IMR-90 (cell line): ENCODE measurements around the gene OR1A1. TPM values are rescaled to one million over a fixed set of nuclear protein-coding genes. Genes with fewer than 3 reads are reported as not detected.

Experiments
- ATAC-seq: fragments of 200-7000 bp; cut with Tn5 transposase; 2 replicates; pipeline ENCODE4 v1.9.1; 2020; ENCODE audit warnings: low read depth, mild to moderate bottlenecking, moderate library complexity
- BruUV-seq: library from RNA; stranded (reverse); fragments of 400-500 nt; replicated peaks from 2 replicates; lab custom pipeline; 2021; lab: Mats Ljungman, UMichigan
- CTCF ChIA-PET: fragments of 300-600 bp; formaldehyde crosslinking; extraction: SDS; loops from one replicate; lab custom pipeline; 2021; ENCODE audit warnings: antibody characterized with exemption; lab: Yijun Ruan, JAX
- POLR2A ChIA-PET: fragments of 300-600 bp; sonication (Branson Sonifier 250); formaldehyde crosslinking; loops from one replicate; lab custom pipeline; 2022; ENCODE audit warnings: antibody characterized with exemption; ENCODE audit not compliant: unreplicated experiment; lab: Charles Lee
- DNase-seq: peaks from one replicate; pipeline ENCODE4 v3.0.0; 2013
- H2AFZ ChIP-seq: replicated peaks from 2 replicates; pipeline ENCODE3; 2013; ENCODE audit warnings: low read length, mild to moderate bottlenecking; ENCODE audit not compliant: poor library complexity
- H2AK5ac ChIP-seq: 2 replicates; pipeline ENCODE4 v1.6.1; 2013; ENCODE audit warnings: low read depth, low read length, inconsistent platforms
- H2AK9ac ChIP-seq: replicated peaks from 2 replicates; pipeline ENCODE3; 2013; ENCODE audit warnings: mild to moderate bottlenecking, low read depth, low read length, moderate library complexity; ENCODE audit not compliant: poor library complexity
- H2BK120ac ChIP-seq: 2 replicates; pipeline ENCODE4 v1.6.1; 2013; ENCODE audit warnings: low read depth, low read length, inconsistent platforms
- H2BK15ac ChIP-seq: 3 replicates; pipeline ENCODE4 v1.6.1; 2013; ENCODE audit warnings: low read depth, low read length, inconsistent platforms
- H2BK20ac ChIP-seq: 2 replicates; pipeline ENCODE4 v1.6.1; 2013; ENCODE audit warnings: low read depth, mild to moderate bottlenecking, inconsistent platforms, low read length, moderate library complexity
- H2BK5ac ChIP-seq: 2 replicates; pipeline ENCODE4 v1.6.1; 2013; ENCODE audit warnings: mild to moderate bottlenecking, low read depth, low read length, inconsistent platforms; ENCODE audit not compliant: poor library complexity, severe bottlenecking
- H3K14ac ChIP-seq: replicated peaks from 2 replicates; pipeline ENCODE4 v1.6.1; 2013; ENCODE audit warnings: low read depth, low read length, inconsistent platforms
- H3K18ac ChIP-seq: 2 replicates; pipeline ENCODE4 v1.6.1; 2013; ENCODE audit warnings: low read depth, low read length, control low read depth
- H3K23ac ChIP-seq: 2 replicates; pipeline ENCODE4 v1.6.1; 2013; ENCODE audit warnings: low read depth, low read length, inconsistent platforms
- H3K27ac ChIP-seq: 2 replicates; pipeline ENCODE4 v1.5.1; 2013; ENCODE audit warnings: mild to moderate bottlenecking, control low read depth, low read length; ENCODE audit not compliant: insufficient read depth
- H3K27me3 ChIP-seq: 2 replicates; pipeline ENCODE4 v1.6.1; 2013; ENCODE audit warnings: low read length; ENCODE audit not compliant: control insufficient read depth, insufficient read depth
- H3K36me3 ChIP-seq: 2 replicates; pipeline ENCODE4 v1.6.1; 2013; ENCODE audit warnings: low read length, mixed read lengths; ENCODE audit not compliant: control insufficient read depth, insufficient read depth
- H3K4ac ChIP-seq: 2 replicates; pipeline ENCODE4 v1.6.1; 2013; ENCODE audit warnings: low read depth, low read length, inconsistent platforms
- H3K4me1 ChIP-seq: 2 replicates; pipeline ENCODE4 v1.6.1; 2013; ENCODE audit warnings: low read length, mixed read lengths; ENCODE audit not compliant: control insufficient read depth, insufficient read depth
- H3K4me2 ChIP-seq: 2 replicates; pipeline ENCODE4 v1.6.1; 2013; ENCODE audit warnings: low read depth, mild to moderate bottlenecking, control low read depth, low read length, moderate library complexity
- H3K4me3 ChIP-seq: 2 replicates; pipeline ENCODE4 v1.5.1; 2013; ENCODE audit warnings: low read depth, mild to moderate bottlenecking, control low read depth, low read length, moderate library complexity; ENCODE audit not compliant: insufficient read depth
- H3K56ac ChIP-seq: 2 replicates; pipeline ENCODE4 v1.6.1; 2013; ENCODE audit warnings: low read length, inconsistent platforms; ENCODE audit not compliant: insufficient read depth; ENCODE audit errors: extremely low read depth
- H3K79me1 ChIP-seq, 2 experiments: 2 replicates each; pipeline ENCODE4 v1.6.1; 2013; ENCODE audit warnings: low read length in 2 of 2, inconsistent platforms in 1 of 2, low read depth in 1 of 2
- H3K9ac ChIP-seq: 2 replicates; pipeline ENCODE4 v1.6.1; 2013; ENCODE audit warnings: low read depth, low read length, control low read depth
- H3K9me1 ChIP-seq: 2 replicates; pipeline ENCODE4 v1.6.1; 2013; ENCODE audit warnings: low read length, inconsistent platforms; ENCODE audit not compliant: insufficient read depth
- H3K9me3 ChIP-seq: 2 replicates; pipeline ENCODE4 v1.6.1; 2013; ENCODE audit warnings: low read length; ENCODE audit not compliant: control insufficient read depth, insufficient read depth
- H4K20me1 ChIP-seq: 2 replicates; pipeline ENCODE4 v1.6.1; 2013; ENCODE audit warnings: low read length, inconsistent platforms; ENCODE audit not compliant: insufficient read depth
- H4K5ac ChIP-seq: 2 replicates; pipeline ENCODE4 v1.6.1; 2013; ENCODE audit warnings: mild to moderate bottlenecking, low read depth, low read length, control low read depth
- H4K8ac ChIP-seq, 2 experiments: 2 replicates each; pipeline ENCODE4 v1.6.1; 2013; ENCODE audit warnings: low read depth in 2 of 2, low read length in 2 of 2, control low read depth in 1 of 2, inconsistent platforms in 1 of 2
- H4K91ac ChIP-seq: 2 replicates; pipeline ENCODE4 v1.6.1; 2013; ENCODE audit warnings: low read depth, low read length, inconsistent platforms; ENCODE audit not compliant: insufficient read depth
- RFX5 ChIP-seq: IDR thresholded peaks from 2 replicates; pipeline ENCODE4 v1.8.0; 2012; ENCODE audit warnings: low read depth, mild to moderate bottlenecking, low read length, moderate library complexity
- SMC3 ChIP-seq: fragments of 150-350 bp; IDR thresholded peaks from 2 replicates; pipeline ENCODE4 v1.6.1; 2016; ENCODE audit warnings: low read depth, mild to moderate bottlenecking, antibody characterized with exemption, low read length, moderate library complexity
- USF2 ChIP-seq: fragments of 150-350 bp; IDR thresholded peaks from 2 replicates; pipeline ENCODE4 v1.6.1; 2017; ENCODE audit warnings: mild to moderate bottlenecking, antibody characterized with exemption, low read length, low read depth
- WGBS, 2 experiments: methylation state at CpG; one replicate each; pipeline versions ENCODE4 v1.1.5 to v1.1.7; 2013; ENCODE audit warnings: missing lambda C conversion rate in 2 of 2; ENCODE audit not compliant: insufficient read length in 1 of 2; ENCODE audit errors: extremely low coverage in 2 of 2; 5-methylcytosine and 5-hydroxymethylcytosine counted together
- dilution Hi-C: fragments of 300-500 bp; cut with HindIII; formaldehyde crosslinking; loops from one replicate; pipeline ENCODE4 v1.14.3; 2018; ENCODE audit warnings: low sequenced_read_pairs; ENCODE audit not compliant: unreplicated experiment
- in situ Hi-C: fragments of 300-500 bp; cut with MboI; formaldehyde crosslinking; loops from 3 replicates; pipeline ENCODE4 v1.14.3; 2019; ENCODE audit warnings: low sequenced_read_pairs, inconsistent platforms, mixed read lengths
- intact Hi-C: fragments of 100-400 bp; cut with micrococcal nuclease; formaldehyde crosslinking; loops from 2 replicates; pipeline ENCODE4 v1.10.0; 2022
- polyA plus RNA-seq, 3 experiments: library from polyadenylated mRNA; depleted of rRNA; stranded (reverse); fragments of >200 nt; gene quantifications; 2 replicates each; pipeline ENCODE4 v1.2.3, GENCODE V29; 2012; ENCODE audit warnings: low replicate concordance in 1 of 3
- total RNA-seq: library from RNA; depleted of rRNA; stranded (reverse); fragments of >200 nt; gene quantifications from 2 replicates; pipeline ENCODE4 v1.2.3, GENCODE V29; 2012

Gene OR1A1
- total and polyA plus RNA-seq, 2 of the 4 experiments (the other 2 are of a cell fraction): not detected

- Histone ChIP-seq H3K27ac (no peak overlapping the region), H3K4me1 (no peaks in the 10 kb centered on the region), H3K14ac (no peak overlapping the region), H3K9ac (no peak overlapping the region), H3K79me1 (no peaks in the 10 kb centered on the region), H2BK20ac (no peak overlapping the region), H3K9me3 (peaks cover 2% of the 10 kb centered on the region; the same call in 1 of the 2 replicates), H2AK5ac (no peak overlapping the region), H4K8ac (no peak overlapping the region), H2AK9ac (no peak overlapping the region), H3K9me1 (no peaks in the 10 kb centered on the region), H3K4ac (no peak overlapping the region), H2AFZ (no peak overlapping the region), H3K4me2 (no peak overlapping the region), H3K56ac (no peak overlapping the region), H3K36me3 (no peaks in the 10 kb centered on the region), H4K5ac (no peak overlapping the region), H2BK120ac (no peak overlapping the region), H3K4me3 (no peak overlapping the region), H3K18ac (no peak overlapping the region), H4K20me1 (no peaks in the 10 kb centered on the region), H2BK15ac (no peak overlapping the region), H2BK5ac (no peak overlapping the region), H4K91ac (no peak overlapping the region), H3K27me3 (no peaks in the 10 kb centered on the region), H3K23ac (no peak overlapping the region)
- ChIA-PET POLR2A (no interaction called here), CTCF (no interaction called here)
- BruUV-seq: no TSS peak
- dilution Hi-C loops: no loop called here
- DNase-seq (no peak), ATAC-seq (no peak)
- no CpG with 5 or more reads among the region's 2 CpGs for WGBS, 2 experiments
- intact Hi-C loops: no loop called here
- TF ChIP-seq USF2: no peak
- no peak for TF ChIP-seq SMC3
- no peak for TF ChIP-seq RFX5
- in situ Hi-C loops: no loop called here
These were observed 14.4 kb downstream of the OR1A1 start for GRCh38 chr17:3221850-3222249.
